Esophagus squamous epithelium (tissue), 4 donors: ENCODE data around the gene PTPRO.

Source experiments
- CTCF ChIP-seq, 6 experiments: fragments of 450-650 bp in 4 of 6; fragments of 200-600 bp in 2 of 6; sonication (generic) in 2 of 6; IDR thresholded peaks; one replicate each; pipeline ENCODE4 v1.5.1; 2016 to 2019; ENCODE audit warnings: antibody characterized with exemption in 6 of 6, mild to moderate bottlenecking in 4 of 6, moderate library complexity in 4 of 6
- POLR2A ChIP-seq, 4 donors: fragments of 450-650 bp; IDR thresholded peaks; one replicate each; pipeline ENCODE4 v1.6.1; 2017; ENCODE audit warnings: antibody characterized with exemption in 4 of 4, mild to moderate bottlenecking in 4 of 4, moderate library complexity in 3 of 4

- no peak for TF ChIP-seq CTCF (IDR thresholded peaks at IDR 0.05)
- no peak for TF ChIP-seq POLR2A (IDR thresholded peaks at IDR 0.05)
These were observed 192.7 kb downstream of the PTPRO start for GRCh38 chr12:15515010-15515409.
